Neural crest cell (in vitro differentiated cells): ENCODE data around the gene SAP30BP. TPM values are rescaled to one million over a fixed set of nuclear protein-coding genes. Genes with fewer than 3 reads are reported as not detected.

ENCODE experiments used
- DNase-seq: peaks from one replicate; pipeline ENCODE4 v3.0.0; 2021; ENCODE audit warnings: low read depth, mixed read lengths, low spot score
- H3K27ac Mint-ChIP-seq: one replicate; pipeline ENCODE4 v1.8.0; 2021; ENCODE audit warnings: mild to moderate bottlenecking, mixed read lengths; ENCODE audit not compliant: unreplicated experiment
- H3K27me3 Mint-ChIP-seq: 2 replicates; pipeline ENCODE4 v1.8.0; 2021; ENCODE audit warnings: low read depth, mild to moderate bottlenecking, mixed read lengths
- H3K36me3 Mint-ChIP-seq: 2 replicates; pipeline ENCODE4 v1.8.0; 2021; ENCODE audit warnings: low read depth, mild to moderate bottlenecking, mixed read lengths
- H3K4me1 Mint-ChIP-seq: 2 replicates; pipeline ENCODE4 v1.8.0; 2021; ENCODE audit warnings: mixed read lengths
- H3K4me3 Mint-ChIP-seq: one replicate; pipeline ENCODE4 v1.8.0; 2021; ENCODE audit warnings: mild to moderate bottlenecking, mixed read lengths
- H3K9me3 Mint-ChIP-seq: 2 replicates; pipeline ENCODE4 v1.8.0; 2021; ENCODE audit warnings: mixed read lengths
- total RNA-seq: library from RNA; stranded (reverse); gene quantifications from 2 replicates; pipeline ENCODE4 v1.2.1, GENCODE V29; 2021
- TF ChIP-seq, protein P1 (sequence below): fragments of 200-600 bp; sonication (generic); conservative IDR thresholded peaks from 2 replicates; pipeline ENCODE4 v1.5.0; 2021; ENCODE audit warnings: antibody characterized with exemption, mild to moderate bottlenecking

The SAP30BP gene
- total RNA-seq, 1 donor from 2014 or later = 113 TPM

DNA sequence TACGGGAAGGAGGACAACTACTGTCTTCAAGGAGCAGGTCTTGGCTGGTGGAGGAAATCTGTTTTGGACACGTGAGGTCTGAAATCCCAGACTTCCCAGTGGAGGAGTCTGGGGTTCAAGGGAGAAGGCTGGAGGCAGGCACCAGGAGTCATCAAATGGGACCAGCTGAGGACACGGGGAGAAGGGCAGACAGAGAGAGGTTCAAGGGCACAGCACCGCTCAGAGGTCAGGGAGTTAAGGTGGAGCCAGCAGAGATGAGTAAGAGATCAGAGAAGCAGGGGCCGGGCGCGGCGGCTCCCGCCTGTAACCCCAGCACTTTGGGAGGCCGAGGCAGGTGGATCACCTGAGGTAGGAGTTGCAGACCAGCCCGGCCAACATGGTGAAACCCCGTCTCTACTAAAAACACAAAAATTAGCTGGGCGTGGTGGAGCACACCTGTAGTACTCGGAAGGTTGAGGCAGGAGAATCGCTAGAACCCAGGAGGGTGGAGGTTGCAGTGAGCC, 44.3 kb upstream of the SAP30BP start:
- H3K36me3 Mint-ChIP-seq = no peaks in the 10 kb centered on the region
- no peaks in the 10 kb centered on the region for H3K9me3 Mint-ChIP-seq
- H3K27ac Mint-ChIP-seq = no peak overlapping the region
- no peak overlapping the region for H3K4me3 Mint-ChIP-seq
- H3K27me3 Mint-ChIP-seq = peaks cover 3% of the 10 kb centered on the region
- H3K4me1 Mint-ChIP-seq = peaks cover 9% of the 10 kb centered on the region
- no peak for DNase-seq
- TF ChIP-seq, protein P1, sequence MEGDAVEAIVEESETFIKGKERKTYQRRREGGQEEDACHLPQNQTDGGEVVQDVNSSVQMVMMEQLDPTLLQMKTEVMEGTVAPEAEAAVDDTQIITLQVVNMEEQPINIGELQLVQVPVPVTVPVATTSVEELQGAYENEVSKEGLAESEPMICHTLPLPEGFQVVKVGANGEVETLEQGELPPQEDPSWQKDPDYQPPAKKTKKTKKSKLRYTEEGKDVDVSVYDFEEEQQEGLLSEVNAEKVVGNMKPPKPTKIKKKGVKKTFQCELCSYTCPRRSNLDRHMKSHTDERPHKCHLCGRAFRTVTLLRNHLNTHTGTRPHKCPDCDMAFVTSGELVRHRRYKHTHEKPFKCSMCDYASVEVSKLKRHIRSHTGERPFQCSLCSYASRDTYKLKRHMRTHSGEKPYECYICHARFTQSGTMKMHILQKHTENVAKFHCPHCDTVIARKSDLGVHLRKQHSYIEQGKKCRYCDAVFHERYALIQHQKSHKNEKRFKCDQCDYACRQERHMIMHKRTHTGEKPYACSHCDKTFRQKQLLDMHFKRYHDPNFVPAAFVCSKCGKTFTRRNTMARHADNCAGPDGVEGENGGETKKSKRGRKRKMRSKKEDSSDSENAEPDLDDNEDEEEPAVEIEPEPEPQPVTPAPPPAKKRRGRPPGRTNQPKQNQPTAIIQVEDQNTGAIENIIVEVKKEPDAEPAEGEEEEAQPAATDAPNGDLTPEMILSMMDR = no peak

DNA sequence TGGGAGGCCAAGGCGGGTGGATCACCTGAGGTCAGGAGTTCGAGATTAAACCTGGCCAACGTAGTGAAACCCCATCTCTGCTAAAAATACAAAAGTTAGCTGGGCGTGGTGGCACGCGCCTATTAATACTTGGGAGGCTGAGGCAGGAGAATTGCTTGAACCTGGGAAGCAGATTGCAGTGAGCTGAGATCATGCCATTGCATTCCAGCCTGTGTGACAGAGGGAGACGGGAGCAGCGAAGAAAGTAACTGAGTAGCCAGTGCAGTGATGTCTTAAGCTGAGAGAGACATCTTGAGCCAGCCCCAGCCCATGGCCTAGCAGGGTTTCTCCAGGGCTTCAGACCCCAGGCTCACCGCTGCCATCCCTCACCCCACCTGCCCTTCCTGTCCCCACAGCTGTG, 43.8 kb upstream of the SAP30BP start:
- Mint-ChIP-seq H3K27me3 (peaks cover 3% of the 10 kb centered on the region), H3K4me3 (no peak overlapping the region)

DNA sequence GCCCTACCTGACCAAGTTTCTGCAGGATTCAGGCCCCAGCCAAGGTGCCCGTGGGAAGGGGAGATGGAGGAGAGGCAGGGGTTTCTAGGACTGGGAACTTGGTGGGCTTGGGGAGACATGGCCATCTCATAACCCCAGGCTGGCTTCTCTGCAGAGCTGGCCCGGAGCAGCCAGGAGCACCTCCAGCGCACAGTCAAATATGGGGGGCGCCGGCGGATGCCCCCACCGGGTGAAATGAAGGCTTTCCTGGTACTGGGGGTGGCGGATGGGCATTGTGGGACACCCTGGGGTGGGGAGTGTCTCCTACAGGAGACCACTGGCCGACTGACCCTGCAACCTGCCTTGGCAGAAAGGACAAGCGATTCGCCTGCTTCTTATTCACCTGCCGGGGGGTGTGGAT, 43.1 kb upstream of the SAP30BP start:
- H3K27ac Mint-ChIP-seq = no peak overlapping the region
- peaks cover 9% of the 10 kb centered on the region for H3K4me1 Mint-ChIP-seq
- no peak overlapping the region for H3K4me3 Mint-ChIP-seq
- no peak for DNase-seq
- no peaks in the 10 kb centered on the region for H3K9me3 Mint-ChIP-seq
- H3K27me3 Mint-ChIP-seq = peaks cover 3% of the 10 kb centered on the region
- TF ChIP-seq, protein P1 = no peak
- no peaks in the 10 kb centered on the region for H3K36me3 Mint-ChIP-seq

More for the DNA sequence above, 43.8 kb upstream of the SAP30BP start:
- peaks cover 9% of the 10 kb centered on the region for H3K4me1 Mint-ChIP-seq
- no peak for DNase-seq
- H3K9me3 Mint-ChIP-seq = no peaks in the 10 kb centered on the region
- H3K27ac Mint-ChIP-seq = no peak overlapping the region
- H3K36me3 Mint-ChIP-seq = no peaks in the 10 kb centered on the region
- TF ChIP-seq, protein P1 = no peak

DNA sequence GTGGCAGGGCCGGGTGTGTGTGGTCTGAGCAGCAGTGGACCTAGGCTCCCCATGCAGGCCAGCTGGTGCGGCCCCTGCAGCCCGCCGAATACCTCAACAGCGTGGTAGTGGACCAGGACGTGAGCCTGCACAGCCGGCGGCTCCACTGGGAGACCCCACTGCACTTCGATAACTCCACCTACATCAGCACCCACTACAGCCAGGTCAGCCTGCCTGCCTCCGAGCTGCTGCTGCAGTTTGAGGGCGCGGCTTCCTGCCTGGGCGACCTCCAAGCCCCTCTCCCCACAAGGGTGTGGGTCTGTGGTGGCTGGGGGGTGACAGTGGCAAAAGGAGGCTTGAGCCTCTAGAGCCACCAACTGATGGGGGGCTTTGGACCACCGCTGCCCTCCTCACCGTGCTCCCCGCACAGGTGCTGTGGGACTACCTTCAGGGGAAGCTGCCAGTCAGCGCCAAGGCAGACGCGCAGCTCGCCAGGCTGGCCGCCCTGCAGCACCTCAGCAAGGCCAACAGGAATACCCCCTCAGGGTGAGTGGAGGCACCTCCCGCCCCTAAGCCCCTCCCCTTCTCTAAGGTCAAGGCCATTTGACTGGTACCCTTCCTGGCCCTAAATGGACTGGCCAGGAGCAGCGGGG, 42.3 kb upstream of the SAP30BP start:
- no peaks in the 10 kb centered on the region for H3K36me3 Mint-ChIP-seq
- TF ChIP-seq, protein P1 = no peak
- no peaks in the 10 kb centered on the region for H3K9me3 Mint-ChIP-seq
- no peak overlapping the region for H3K27ac Mint-ChIP-seq
- H3K4me1 Mint-ChIP-seq = peaks cover 9% of the 10 kb centered on the region
- DNase-seq = no peak
- peaks cover 3% of the 10 kb centered on the region for H3K27me3 Mint-ChIP-seq
- no peak overlapping the region for H3K4me3 Mint-ChIP-seq

- peak; percentile 64 for DNase-seq
- Mint-ChIP-seq H3K4me1 (peaks cover 9% of the 10 kb centered on the region), H3K4me3 (no peak overlapping the region), H3K27me3 (peaks cover 3% of the 10 kb centered on the region), H3K9me3 (no peaks in the 10 kb centered on the region), H3K27ac (no peak overlapping the region), H3K36me3 (no peaks in the 10 kb centered on the region)
- TF ChIP-seq, protein P1 = peak; percentile 72
Measured at GRCh38 chr17:75625813-75626486, 41.2 kb upstream of the SAP30BP start.
